Stromal cell of bone marrow (primary cell): ENCODE data around the gene VWF.

Experiments used
- DNase-seq: peaks from one replicate; pipeline ENCODE4 v3.0.0-alpha.2; 2012; ENCODE audit warnings: low read depth

Gene VWF

DNA sequence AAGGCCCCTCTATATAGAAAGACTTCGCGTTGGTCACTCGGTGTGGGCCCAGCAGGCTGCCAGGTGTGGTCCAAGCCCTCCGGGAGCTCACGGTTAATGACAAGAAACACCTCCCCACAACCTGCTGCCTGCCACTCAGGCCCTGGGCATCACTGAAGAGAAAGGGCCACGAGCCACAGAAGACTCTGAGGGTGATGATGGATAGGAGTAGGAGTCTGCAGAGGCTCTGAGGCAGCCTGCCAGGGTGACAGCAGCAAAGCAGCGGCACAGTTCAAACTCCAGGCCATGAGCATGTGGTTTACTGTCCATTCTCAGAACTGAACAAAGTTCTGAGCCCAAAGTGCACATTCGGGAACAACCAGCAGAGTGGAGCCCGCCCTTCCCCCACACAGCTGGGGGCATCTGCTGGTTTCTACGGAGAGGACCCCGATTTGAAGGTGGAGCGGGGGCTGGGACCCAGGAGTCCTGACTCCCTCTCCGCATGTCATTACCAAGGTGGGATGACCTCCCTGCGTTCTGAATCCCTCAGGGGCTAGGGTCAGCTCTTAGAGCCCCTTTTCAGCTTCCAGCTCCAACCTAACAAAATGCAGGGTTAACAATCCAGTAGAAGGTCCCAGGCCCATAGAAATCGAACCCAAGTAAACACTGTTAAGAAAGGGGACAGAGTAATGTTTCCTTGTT lies 65.8 kb downstream of the VWF start:
- no peak for DNase-seq

DNA sequence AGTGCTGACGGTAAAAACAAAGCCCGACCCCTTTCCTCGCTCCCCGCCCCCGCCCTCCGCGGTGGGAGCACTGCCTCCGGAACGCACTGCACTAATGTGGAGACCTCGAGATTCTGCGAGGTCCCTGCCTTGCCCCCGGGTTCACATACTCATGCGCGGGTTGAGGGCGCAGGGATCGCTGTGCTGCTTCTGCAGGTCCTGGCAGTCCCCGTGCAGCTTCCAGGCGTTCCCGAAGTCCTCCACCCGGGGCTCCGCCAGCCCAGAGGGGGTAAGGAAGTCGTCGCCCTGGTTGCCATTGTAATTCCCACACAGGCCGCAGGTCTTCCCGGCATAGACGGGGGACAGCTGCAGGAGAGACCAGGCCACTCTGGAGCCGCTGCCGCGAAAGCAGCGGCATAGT lies 66.8 kb downstream of the VWF start:
- no peak for DNase-seq

DNA sequence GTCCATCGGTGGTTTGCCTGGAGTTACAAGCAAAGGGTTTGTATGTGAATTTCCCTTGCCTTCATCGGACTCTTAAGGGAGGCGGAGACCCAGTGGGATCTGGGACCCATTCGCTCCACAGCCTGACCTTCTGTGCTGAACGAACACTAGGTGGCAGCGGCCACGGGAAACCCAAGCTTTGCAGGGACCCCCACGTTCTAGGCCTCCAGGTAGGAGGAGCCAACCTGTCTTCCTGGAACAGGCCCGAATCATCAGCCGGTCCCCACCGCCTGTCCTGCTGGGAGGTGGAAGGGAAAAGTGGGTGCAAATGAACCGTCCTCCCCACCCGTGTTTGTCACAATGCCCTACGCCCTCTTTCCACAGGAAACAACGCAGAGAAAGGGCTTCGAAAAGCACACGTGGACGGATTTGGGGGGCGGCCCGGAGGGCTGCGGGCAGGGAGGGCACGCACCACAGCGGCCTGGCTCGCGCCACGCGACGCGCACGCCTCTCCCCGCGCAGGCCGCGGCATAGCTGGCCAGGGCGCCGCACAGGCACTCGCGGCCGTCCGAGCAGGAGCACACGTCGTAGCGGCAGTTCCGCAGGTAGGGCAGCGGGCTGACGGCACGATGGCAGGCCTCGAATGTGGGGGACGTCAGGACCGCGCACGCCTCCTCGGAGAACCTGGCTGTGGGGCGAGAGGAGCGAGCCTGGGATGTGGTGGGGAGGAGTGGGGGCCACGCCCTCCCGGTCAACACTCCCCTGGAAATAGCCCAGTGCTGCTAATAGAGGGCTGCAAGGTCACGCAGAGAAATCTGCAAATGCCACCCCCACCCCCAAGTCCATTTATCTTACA lies 67.8 kb downstream of the VWF start:
- no peak for DNase-seq

DNA sequence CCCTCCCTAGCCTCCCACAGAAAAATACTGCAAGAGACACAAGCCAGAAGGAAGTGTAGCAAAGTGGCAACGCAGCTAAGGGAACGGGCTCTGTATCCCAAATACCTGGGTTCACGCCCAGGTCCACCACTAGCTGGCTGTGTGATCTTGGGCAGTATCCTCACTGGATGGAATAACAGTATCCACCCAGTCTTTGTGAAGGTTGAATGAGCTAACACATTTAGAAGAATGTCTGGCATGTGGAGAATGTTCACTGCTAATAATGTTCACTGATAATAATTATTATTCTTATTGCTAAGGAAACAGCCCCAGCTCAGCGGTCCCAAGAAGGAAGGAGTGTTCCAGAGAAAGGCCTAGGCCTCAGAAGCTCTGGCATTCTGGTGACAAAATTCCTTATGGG lies 70.9 kb downstream of the VWF start:
- no peak for DNase-seq

DNA sequence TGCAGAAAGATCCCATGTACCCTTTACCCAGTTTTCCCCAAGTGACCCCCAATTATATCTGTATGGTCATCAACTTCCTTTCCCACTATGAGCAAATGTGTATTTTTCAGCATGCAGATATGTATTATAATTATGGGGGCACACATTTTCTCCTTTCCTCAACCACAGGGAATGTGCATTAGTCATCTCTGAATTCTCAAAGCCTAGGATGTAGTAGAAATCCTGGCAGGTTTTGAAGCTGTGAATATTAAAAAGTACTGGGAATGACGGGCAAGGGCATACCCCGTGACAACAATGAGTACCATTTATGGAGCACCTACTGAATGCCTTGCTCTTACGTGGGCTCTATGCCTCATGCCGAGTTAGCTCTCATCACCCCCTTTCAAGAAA lies 71.5 kb downstream of the VWF start:
- DNase-seq: no peak

DNA sequence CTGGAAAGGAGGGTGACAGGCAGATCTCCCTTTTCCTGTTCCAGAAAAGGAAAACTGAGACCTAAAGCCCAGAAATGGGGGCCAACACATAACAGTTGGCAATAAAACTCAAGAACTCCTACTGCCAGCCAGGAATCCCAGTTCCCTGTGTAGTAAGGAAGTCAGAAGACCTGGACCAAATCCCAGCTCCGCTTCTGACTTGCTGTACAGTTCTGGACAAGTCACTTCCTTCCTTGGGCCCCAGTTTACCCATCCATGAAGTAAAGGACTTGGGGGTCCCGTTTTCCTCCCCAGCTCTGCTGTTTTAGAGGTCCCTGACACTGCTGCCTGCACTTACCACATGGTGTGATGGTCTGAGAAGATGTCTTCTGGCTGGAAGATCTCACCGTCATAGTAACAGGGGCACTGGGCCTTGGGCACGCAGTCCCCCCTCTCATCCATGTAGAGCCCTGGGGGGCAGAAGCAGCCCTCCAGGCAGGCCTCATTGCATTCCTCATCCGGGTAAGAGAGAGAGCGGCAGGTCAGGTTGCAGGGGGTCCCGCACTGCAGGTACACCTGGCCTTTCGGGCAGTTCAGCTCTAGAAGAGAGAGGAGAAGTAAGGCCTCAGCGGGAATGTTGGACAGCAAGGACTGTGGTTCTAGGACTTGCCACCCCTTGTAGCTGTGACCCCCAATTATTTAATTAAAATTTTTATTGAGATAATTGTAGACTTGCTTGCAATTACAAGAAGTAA lies 72.1 kb downstream of the VWF start:
- no peak for DNase-seq

DNA sequence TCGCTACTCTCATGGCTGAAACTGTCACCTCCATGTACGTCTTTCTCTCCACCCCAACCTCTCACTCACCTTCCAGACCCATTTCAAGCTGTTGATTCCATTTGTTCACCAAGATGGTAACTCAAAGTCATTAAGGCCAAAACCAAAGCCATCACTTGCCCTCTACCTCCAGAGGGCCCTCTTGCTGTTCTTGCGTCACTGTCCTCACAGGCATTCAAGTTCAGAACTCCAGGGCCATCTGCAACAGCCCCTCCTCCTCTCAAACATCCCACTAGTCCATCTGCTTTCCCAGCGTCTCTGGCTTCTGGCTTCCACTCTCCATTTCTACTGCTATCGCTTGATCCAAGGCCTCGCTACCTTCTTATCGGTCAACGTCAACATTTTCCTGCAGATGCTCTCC lies 74.5 kb downstream of the VWF start:
- no peak for DNase-seq

DNA sequence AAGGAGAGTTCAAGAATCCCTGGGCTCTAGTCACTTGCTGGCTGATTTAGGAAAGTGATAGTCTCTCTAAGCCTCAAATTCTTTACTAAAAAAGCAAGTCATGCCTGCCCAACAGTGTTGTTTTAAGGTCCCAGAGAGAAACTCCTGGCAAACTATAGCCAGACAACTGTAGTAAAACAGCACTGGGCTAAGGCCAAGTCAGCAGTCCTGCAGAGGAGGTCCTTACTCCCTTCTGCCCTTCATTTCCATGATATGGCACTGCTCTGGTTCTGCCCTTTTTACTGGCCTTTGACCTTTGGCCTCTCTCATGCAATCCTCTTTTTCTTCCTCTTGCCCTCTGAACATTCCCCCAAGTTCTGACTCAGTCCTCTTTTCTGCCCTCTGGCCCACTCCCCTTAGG lies 74.9 kb downstream of the VWF start:
- DNase-seq: peak; percentile 90

DNA sequence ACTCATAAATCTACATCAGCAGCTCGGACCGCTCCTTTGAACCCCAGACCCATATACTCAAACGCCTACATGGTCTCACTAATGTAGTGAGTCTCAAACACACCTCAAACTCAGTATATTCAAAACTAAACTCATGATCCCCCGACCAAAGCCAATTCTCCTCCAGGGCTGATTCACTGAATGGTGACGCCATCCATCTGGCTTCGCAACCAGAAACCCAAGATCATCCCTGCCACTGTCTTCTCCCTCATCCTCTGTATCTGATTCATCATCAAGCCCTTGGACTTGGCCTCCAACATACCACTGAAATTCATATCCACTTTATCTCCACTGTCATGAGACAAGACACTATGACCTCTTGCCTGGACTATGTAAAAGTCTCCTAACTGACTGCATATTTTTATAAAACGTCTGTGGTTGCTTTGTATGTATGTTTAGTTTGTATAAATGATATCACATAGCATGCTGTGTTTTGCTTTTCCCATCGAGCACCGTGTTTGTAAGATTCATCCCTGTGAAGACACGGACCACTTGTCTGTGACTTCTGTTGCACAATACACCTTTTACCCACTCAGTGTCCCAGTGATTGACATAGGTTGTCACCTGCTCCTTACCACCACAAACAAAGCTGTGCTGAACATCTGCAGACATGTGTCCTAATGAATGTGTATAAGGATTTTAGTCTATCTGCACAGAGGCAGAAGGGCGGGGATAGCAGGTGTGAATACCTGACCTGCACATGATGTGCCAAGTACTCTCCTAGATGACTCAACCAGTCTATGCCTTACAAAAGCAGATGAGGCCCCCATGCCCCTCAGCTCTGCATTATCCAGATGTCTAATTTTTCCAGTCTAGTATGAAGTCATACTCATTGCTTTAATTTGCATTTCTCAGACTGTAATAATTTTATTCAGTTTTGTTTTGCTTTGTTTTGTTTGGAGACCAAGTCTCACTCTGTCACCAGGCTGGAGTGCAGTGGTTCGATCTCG lies 76.9 kb downstream of the VWF start:
- DNase-seq: peak; percentile 69

DNA sequence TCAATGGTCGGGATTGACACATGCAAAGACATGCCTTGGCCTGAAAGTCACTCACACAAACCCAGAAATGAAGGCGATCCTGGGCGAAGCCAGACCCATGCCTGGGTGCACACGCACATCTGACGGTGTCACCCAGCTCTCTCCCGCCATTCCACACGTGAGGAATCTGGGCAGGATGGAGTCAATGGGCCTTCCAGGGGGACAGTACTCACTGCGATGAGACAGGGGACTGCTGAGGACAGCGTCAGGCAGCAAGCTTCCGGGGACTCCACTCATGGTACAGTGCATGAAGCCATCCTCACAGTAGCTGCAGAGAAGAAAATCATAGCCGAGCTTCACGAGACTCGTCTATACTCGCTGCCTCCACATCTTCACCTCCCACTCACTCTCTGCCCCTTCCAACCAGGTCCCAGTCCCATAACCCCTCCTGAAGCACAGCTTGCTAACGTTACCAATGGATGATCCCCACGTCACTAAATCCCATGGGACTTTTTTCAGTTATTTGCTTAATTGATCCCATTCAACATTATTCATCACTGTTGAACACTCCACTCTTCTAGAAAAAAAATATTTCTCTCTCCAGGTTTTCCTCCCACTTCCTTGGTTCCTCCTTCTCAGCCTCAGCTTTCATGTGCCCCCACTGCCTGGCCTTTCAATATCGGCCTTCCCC lies 77.8 kb downstream of the VWF start:
- DNase-seq: no peak

DNA sequence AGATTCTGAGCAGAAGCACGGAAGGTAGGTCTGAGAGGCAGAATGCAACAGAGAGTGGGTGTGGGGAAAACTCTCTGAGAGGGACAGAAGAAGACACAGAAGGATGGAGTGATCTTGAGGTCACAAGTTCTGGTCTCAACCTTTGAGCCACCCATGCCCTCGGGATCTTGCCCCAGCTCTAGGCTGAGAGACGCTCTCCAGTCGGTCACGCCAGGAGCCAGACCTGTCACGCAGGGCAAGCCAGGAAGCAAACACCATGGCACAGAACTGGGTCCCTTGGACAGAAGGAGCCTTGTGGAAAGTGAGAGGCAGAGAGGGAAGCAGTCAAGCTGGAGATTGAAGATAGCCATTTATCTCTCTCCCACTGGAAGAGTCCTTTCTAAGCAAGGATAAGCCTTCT lies 79.0 kb downstream of the VWF start:
- no peak for DNase-seq

DNA sequence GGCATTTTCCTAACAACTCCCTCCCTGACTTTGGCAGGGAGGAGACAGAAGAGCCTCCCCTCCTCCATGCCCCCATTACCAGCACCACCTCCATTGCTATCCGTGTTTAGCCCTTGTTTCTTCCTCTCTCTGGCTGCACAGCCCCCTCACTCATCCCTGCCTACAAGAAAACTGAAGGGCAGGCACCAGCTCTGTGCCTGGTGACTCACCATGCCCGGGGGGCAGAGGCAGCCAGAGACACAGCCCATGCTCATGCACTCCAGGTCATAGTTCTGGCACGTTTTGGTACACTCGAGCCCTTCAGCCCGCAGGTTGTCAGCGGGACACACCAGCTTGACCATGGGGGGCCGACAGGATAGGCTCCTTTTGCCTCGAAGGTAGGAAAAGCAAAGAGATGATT lies 80.4 kb downstream of the VWF start:
- no peak for DNase-seq

DNA sequence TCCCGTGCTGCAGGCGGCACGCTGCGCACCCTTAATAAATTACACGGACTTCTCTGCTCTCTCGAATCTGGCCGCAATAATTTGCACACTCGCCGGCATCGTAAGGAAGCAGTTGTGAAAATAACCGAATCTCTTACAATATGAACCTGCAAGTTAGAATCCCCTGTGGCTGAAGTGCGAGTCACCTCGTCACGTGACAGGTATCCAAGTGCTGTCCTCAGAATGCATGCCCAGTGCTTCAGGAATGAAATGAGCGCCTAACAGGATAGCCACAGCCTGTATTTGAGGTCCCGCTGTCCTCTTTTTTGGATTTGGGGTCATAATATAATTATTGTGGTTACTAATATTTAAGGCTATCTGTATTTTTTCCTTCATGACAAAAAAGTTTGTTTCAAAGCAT lies 82.0 kb downstream of the VWF start:
- DNase-seq: no peak

DNA sequence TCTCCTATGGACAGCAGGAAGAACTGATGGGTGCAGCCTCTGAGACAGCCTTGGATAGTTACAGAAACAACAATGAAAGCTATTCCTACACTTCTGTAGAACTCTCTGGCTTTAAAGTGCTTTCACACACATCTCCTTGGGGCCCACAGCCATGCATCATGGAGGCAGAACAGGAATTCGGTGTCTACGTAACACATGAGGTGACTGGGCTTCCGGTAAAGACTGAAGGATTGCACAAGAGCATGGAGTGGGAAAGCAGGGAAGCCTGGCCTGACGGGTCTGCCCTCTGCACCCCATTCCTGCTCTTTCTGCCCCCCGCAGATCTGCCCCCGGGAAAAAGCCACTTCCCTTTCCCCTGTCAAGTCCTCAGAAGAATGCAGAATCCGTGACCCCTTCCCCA lies 82.6 kb downstream of the VWF start:
- DNase-seq: no peak

DNA sequence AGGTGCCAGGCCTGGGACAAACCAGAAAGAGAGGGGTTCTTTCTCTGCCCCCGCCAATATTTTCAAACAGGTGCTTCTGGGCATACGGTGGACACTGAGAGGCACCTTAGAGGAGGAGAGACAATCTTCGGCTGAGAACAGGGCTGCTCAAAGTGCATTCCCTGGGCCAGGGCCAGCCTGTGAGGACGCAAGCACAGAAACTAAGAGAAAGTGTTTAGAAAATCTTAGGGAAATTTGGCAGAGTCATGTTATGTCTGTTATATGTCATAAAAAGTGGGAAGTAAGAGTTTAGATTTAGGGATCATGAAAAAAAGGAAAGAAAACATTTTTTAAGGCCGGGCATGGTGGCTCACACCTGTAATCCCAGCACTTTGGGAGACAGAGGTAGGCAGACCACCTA lies 83.7 kb downstream of the VWF start:
- no peak for DNase-seq

DNA sequence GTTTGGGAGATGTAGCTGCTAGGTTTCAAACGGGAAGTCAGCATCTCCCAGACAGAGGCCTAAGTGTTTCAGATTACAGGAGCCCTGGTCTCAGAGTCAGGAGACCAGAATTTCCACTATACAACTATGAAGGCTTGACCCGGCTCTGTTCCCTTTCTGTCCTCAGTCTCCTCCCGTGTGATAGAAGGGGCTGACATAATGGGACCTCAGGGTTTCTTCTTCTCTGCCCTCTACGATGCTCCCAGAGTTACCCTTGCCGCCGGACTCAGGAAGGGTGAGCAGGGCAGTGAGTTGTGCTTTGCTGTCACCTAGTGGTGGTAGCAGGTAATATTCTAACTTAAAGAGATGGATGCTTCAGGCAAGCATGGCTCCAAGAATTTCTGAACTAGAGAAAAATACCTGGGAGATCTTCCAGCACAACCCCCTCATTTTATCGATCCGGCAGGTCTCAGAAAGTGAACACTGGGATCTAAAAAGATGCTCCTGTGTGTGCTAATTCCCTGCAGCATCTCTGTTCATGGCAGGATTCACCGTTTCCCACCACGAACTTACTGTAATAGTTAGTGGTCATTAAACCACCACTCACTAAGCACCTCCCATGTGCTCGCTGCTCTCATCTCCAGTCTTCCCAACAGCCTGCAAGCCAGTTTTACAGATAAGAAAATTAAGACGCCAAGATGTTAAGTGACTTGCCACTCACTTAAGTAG lies 84.4 kb downstream of the VWF start:
- DNase-seq: peak; percentile 48

DNA sequence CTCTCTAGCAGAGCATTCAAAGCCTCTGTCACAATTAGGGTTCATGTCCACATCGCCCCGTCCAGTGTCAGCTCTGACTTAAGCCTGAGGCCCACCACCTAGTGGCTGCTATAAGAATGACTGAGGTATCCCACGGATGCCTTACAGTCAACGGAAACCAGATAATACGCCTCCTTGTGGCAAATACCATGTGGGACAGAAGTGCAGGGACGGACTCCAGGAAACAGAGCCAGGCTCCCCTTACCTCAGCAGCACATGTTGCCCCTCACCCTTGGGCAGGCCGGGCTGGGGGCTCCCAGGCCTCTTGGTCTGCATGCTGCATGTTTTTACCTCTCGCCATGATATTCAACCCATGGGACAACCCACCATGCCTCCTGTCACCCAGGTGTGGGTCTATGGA lies 86.3 kb downstream of the VWF start:
- DNase-seq: peak; percentile 41

DNA sequence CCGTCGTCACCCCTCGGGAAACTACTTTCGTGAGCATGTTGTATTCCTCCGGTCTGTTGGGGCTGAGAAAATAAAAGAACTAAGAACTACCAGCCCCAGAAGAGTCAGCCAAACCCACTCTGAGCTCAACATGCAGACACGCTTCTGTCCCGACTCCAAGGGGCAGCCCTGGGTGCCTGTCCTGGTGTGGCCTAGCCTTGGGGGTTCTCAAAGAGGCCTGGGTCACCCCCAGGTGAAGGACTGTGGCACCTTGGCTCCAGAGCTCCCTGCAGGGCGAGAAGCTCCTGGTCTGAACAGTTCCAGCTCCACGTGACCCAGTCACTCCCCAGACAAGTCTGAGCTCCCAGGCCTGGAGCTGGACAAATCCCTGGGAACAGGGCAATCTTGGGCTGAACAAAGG lies 87.0 kb downstream of the VWF start:
- DNase-seq: no peak

DNA sequence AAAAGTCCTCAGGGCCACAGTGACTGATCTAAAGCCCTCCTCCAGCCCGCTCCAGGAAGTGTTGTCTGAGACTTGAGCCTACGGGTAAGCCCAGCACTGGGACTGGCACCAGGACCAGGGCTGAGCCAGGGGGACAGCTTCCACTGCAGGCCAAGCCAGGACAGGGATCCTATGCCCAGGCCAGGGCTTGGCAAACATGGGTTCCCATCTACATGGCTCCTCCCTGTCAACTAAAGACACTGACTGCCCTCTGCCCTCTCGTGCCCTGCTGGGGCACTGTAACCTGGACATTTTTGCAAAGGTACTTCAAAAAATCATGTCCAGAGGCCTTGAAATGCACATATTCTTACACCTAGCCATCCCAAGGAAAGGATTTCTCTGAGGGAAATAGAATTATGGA lies 88.0 kb downstream of the VWF start:
- no peak for DNase-seq

DNA sequence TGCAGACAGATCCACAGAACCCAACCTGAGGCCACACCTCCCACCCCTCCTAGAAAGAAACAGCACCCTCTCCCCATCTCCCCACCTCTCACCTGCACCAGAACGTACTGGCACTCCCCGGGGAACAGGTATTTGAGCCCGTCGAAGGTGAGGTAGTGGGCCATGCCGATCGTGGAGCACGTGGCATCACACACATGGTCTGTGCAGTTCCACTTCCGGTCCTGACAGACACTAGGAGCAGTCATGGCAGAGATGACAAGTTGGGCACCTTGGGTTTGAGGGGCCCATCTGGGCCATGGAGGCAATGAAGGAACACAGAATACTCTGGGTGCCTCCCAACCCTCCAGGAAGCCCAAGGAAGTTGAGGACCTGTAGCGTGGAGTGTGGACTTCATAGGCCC lies 89.9 kb downstream of the VWF start:
- DNase-seq: no peak

DNA sequence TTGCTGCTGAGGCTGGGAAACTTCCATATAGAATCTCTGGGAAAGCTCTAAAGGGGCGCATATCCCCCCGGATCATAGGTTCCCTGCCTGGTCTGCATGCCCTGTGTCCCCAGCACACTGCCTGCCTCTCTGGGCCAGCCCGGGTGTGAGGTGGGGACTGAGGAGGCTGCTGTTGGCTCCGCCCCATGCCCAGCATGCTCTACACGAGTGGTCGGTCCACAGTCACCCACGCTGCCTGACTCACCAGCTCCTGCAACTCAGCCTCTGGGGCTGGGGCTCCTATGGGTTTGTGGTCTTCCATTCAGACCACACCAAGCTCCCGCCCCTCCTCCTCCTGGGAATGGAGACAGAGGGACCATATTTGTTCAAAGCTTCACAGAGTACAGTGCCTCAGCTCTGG lies 90.9 kb downstream of the VWF start:
- no peak for DNase-seq
